ENCODE data around the gene CCDC183. TPM values are rescaled to one million over a fixed set of nuclear protein-coding genes. Genes with fewer than 3 reads are reported as not detected.
"Not testable (repeated sequence)": the region's sequence is repeated elsewhere in the genome, so short reads cannot be mapped to it uniquely, and the experiment has no call there.

The CCDC183 gene
- total RNA-seq, 1 donor from 2014 or later: 3.7 TPM

GRCh38 chr9:136835932-136836904 lies 40.1 kb downstream of the CCDC183 start:
- Histone ChIP-seq H3K27ac (no peak overlapping the region), H3K36me3 (peaks cover 59% of the 10 kb centered on the region), H3K27me3 (ENCODE audit: low read depth) (no peaks in the 10 kb centered on the region), H3K4me1 (peaks cover 3% of the 10 kb centered on the region), H3K4me3 (no peak overlapping the region), H3K9me3 (no peaks in the 10 kb centered on the region)
- TF ChIP-seq CTCF (IDR thresholded peaks at IDR 0.05): no peak
- ATAC-seq (no peak), DNase-seq (no peak)
- intact Hi-C loops (cut with DNase I): no loop called here

- H3K9me3 ChIP-seq: no peaks in the 10 kb centered on the region
- no peak overlapping the region for H3K27ac ChIP-seq
- H3K36me3 ChIP-seq: peaks cover 48% of the 10 kb centered on the region
- intact Hi-C loops (cut with DNase I): no loop called here
- H3K27me3 ChIP-seq (ENCODE audit: low read depth): no peaks in the 10 kb centered on the region
- peaks cover 14% of the 10 kb centered on the region for H3K4me1 ChIP-seq
- ATAC-seq (no peak), DNase-seq (no peak)
- no peak for TF ChIP-seq CTCF (IDR thresholded peaks at IDR 0.05)
- H3K4me3 ChIP-seq: no peak overlapping the region
Measured at GRCh38 chr9:136837146-136837855, 41.2 kb downstream of the CCDC183 start.

GRCh38 chr9:136837856-136838277 lies 41.7 kb downstream of the CCDC183 start:
- peaks cover 43% of the 10 kb centered on the region for H3K36me3 ChIP-seq
- H3K4me1 ChIP-seq: peaks cover 19% of the 10 kb centered on the region
- H3K27ac ChIP-seq; H3K27me3 ChIP-seq (ENCODE audit: low read depth); intact Hi-C loops (cut with DNase I); H3K4me3 ChIP-seq; ATAC-seq; H3K9me3 ChIP-seq; DNase-seq: not testable (repeated sequence)

GRCh38 chr9:136838314-136839228 lies 42.4 kb downstream of the CCDC183 start:
- H3K9me3 ChIP-seq: no peaks in the 10 kb centered on the region
- no peak for DNase-seq
- intact Hi-C loops (cut with DNase I): no loop called here
- H3K27me3 ChIP-seq (ENCODE audit: low read depth): peaks cover 7% of the 10 kb centered on the region
- H3K4me1 ChIP-seq: peaks cover 26% of the 10 kb centered on the region
- no peak for TF ChIP-seq CTCF (IDR thresholded peaks at IDR 0.05)
- no peak overlapping the region for H3K27ac ChIP-seq
- ATAC-seq: no peak
- no peak overlapping the region for H3K4me3 ChIP-seq
- peaks cover 43% of the 10 kb centered on the region for H3K36me3 ChIP-seq

- no peak for ATAC-seq
- no peak for DNase-seq
- peaks cover 43% of the 10 kb centered on the region for H3K36me3 ChIP-seq
- H3K27ac ChIP-seq: no peak overlapping the region
- no peaks in the 10 kb centered on the region for H3K9me3 ChIP-seq
- no peak overlapping the region for H3K4me3 ChIP-seq
- intact Hi-C loops (cut with DNase I): no loop called here
- TF ChIP-seq CTCF (IDR thresholded peaks at IDR 0.05): no peak
- H3K4me1 ChIP-seq: peaks cover 34% of the 10 kb centered on the region
- peaks cover 15% of the 10 kb centered on the region for H3K27me3 ChIP-seq (ENCODE audit: low read depth)
Measured at GRCh38 chr9:136839229-136840139, 43.3 kb downstream of the CCDC183 start.

All from lower lobe of right lung (tissue), 2 donors.